GM12878 (cell line): ENCODE results near the gene HTRA3.

Experiments
- EED ChIP-seq: sonication (generic); IDR thresholded peaks from 2 replicates; pipeline ENCODE4 v1.6.1; 2016; ENCODE audit warnings: antibody characterized with exemption, low read depth
- EGR1 ChIP-seq, 2 experiments: IDR thresholded peaks; 1 replicate in 1 of 2; 2 replicates in 1 of 2; pipeline ENCODE4 v1.6.1; 2011 to 2012; ENCODE audit warnings: low read depth in 2 of 2, low read length in 2 of 2, borderline replicate concordance in 1 of 2, mild to moderate bottlenecking in 1 of 2, moderate library complexity in 1 of 2
- POLR2A ChIP-seq: IDR thresholded peaks from 2 replicates; pipeline ENCODE4 v1.6.1; 2011; ENCODE audit warnings: low read depth, mild to moderate bottlenecking, low read length
- POLR2AphosphoS5 ChIP-seq: IDR thresholded peaks from 2 replicates; pipeline ENCODE4 v1.6.1; 2011; ENCODE audit warnings: mild to moderate bottlenecking, low read length, inconsistent platforms
- PRDM15 ChIP-seq: fragments of 450-650 bp; formaldehyde crosslinking; IDR thresholded peaks from 2 replicates; pipeline ENCODE4 v1.4.0; 2020; ENCODE audit warnings: mild to moderate bottlenecking, moderate library complexity
- SPI1 ChIP-seq: IDR thresholded peaks from 2 replicates; pipeline ENCODE4 v1.6.1; 2011; ENCODE audit warnings: low read depth, mild to moderate bottlenecking, low read length, moderate library complexity, borderline replicate concordance; ENCODE audit not compliant: insufficient read depth
- YBX1 ChIP-seq: fragments of 450-650 bp; IDR thresholded peaks from 2 replicates; pipeline ENCODE4 v1.6.1; 2016; ENCODE audit warnings: antibody characterized with exemption
- YY1 ChIP-seq: IDR thresholded peaks from 2 replicates; pipeline ENCODE4 v1.6.1; 2011; ENCODE audit warnings: low read depth, mild to moderate bottlenecking, low read length
- ZSCAN29 ChIP-seq: fragments of 450-650 bp; IDR thresholded peaks from 2 replicates; pipeline ENCODE4 v1.6.1; 2017; ENCODE audit warnings: mild to moderate bottlenecking, moderate library complexity
- TF ChIP-seq, protein P1 (sequence below), 3 experiments: IDR thresholded peaks in 2 of 3; conservative IDR thresholded peaks in 1 of 3; 2 replicates each; pipeline ENCODE4 v1.5.1; 2011; ENCODE audit warnings: low read depth in 3 of 3, low read length in 3 of 3, mild to moderate bottlenecking in 3 of 3, control low read depth in 2 of 3, moderate library complexity in 2 of 3, inconsistent platforms in 1 of 3, mixed read lengths in 1 of 3; ENCODE audit not compliant: control insufficient read depth in 2 of 3, insufficient read depth in 1 of 3; ENCODE audit errors: extremely low read depth in 1 of 3
- TF ChIP-seq, protein P2 (sequence below): IDR thresholded peaks from 2 replicates; pipeline ENCODE4 v1.6.1; 2012; ENCODE audit warnings: low read depth, low read length, improper control_type of control experiment

- TF ChIP-seq ZSCAN29, result no peak
- TF ChIP-seq YY1, result no peak
- TF ChIP-seq, protein P1, sequence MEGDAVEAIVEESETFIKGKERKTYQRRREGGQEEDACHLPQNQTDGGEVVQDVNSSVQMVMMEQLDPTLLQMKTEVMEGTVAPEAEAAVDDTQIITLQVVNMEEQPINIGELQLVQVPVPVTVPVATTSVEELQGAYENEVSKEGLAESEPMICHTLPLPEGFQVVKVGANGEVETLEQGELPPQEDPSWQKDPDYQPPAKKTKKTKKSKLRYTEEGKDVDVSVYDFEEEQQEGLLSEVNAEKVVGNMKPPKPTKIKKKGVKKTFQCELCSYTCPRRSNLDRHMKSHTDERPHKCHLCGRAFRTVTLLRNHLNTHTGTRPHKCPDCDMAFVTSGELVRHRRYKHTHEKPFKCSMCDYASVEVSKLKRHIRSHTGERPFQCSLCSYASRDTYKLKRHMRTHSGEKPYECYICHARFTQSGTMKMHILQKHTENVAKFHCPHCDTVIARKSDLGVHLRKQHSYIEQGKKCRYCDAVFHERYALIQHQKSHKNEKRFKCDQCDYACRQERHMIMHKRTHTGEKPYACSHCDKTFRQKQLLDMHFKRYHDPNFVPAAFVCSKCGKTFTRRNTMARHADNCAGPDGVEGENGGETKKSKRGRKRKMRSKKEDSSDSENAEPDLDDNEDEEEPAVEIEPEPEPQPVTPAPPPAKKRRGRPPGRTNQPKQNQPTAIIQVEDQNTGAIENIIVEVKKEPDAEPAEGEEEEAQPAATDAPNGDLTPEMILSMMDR (IDR thresholded peaks at IDR 0.05 in 2 of 3, conservative IDR thresholded peaks at IDR 0.05 in 1 of 3; ENCODE audit: control insufficient read depth in 2 of 3, extremely low read depth in 1 of 3, insufficient read depth in 1 of 3, low read depth in 3 of 3, low read length in 3 of 3), result no peak
- TF ChIP-seq, protein P2, sequence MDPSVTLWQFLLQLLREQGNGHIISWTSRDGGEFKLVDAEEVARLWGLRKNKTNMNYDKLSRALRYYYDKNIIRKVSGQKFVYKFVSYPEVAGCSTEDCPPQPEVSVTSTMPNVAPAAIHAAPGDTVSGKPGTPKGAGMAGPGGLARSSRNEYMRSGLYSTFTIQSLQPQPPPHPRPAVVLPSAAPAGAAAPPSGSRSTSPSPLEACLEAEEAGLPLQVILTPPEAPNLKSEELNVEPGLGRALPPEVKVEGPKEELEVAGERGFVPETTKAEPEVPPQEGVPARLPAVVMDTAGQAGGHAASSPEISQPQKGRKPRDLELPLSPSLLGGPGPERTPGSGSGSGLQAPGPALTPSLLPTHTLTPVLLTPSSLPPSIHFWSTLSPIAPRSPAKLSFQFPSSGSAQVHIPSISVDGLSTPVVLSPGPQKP, result no peak
- no peak for TF ChIP-seq EGR1 (IDR thresholded peaks at IDR 0.05; ENCODE audit: borderline replicate concordance in 1 of 2, low read depth in 2 of 2, low read length in 2 of 2)
- no peak for TF ChIP-seq POLR2AphosphoS5
- TF ChIP-seq YBX1, result no peak
- no peak for TF ChIP-seq POLR2A
- no peak for TF ChIP-seq PRDM15
- no peak for TF ChIP-seq SPI1
- TF ChIP-seq EED, result no peak
These were observed 42.5 kb downstream of the HTRA3 start for GRCh38 chr4:8312069-8312445.
